CD1c-positive myeloid dendritic cell (primary cell): ENCODE data around the gene SGCD.

ENCODE experiments used
- DNase-seq: peaks from one replicate; pipeline ENCODE4 v3.0.0-alpha.2; 2016; ENCODE audit errors: extremely low spot score

SGCD gene

GRCh38 chr5:156361436-156362109 lies 34.6 kb downstream of the SGCD start:
- DNase-seq: no peak

- DNase-seq: no peak
These were observed 36.9 kb downstream of the SGCD start for GRCh38 chr5:156363861-156364260.

- no peak for DNase-seq
These were observed 39.6 kb downstream of the SGCD start for GRCh38 chr5:156366521-156366920.

GRCh38 chr5:156367597-156367996 lies 40.6 kb downstream of the SGCD start:
- DNase-seq: no peak

- no peak for DNase-seq
These were observed 49.0 kb downstream of the SGCD start for GRCh38 chr5:156375895-156376495.

- DNase-seq: no peak
These were observed 49.8 kb downstream of the SGCD start for GRCh38 chr5:156376751-156377150.

- DNase-seq: no peak
These were observed 51.2 kb downstream of the SGCD start for GRCh38 chr5:156378159-156378558.

GRCh38 chr5:156379206-156379605 lies 52.2 kb downstream of the SGCD start:
- DNase-seq: no peak

GRCh38 chr5:156380848-156381247 lies 53.9 kb downstream of the SGCD start:
- no peak for DNase-seq

- DNase-seq: no peak
These were observed 56.7 kb downstream of the SGCD start for GRCh38 chr5:156383510-156384265.

- DNase-seq: no peak
These were observed 58.5 kb downstream of the SGCD start for GRCh38 chr5:156385416-156385815.

- DNase-seq: no peak
These were observed 60.0 kb downstream of the SGCD start for GRCh38 chr5:156386976-156387375.

- no peak for DNase-seq
These were observed 60.4 kb downstream of the SGCD start for GRCh38 chr5:156387391-156387790.

- no peak for DNase-seq
These were observed 61.3 kb downstream of the SGCD start for GRCh38 chr5:156388233-156388632.

- no peak for DNase-seq
These were observed 64.2 kb downstream of the SGCD start for GRCh38 chr5:156391139-156391538.

- DNase-seq: no peak
These were observed 67.0 kb downstream of the SGCD start for GRCh38 chr5:156393980-156394379.

GRCh38 chr5:156394642-156395305 lies 67.8 kb downstream of the SGCD start:
- DNase-seq: no peak

GRCh38 chr5:156395306-156395675 lies 68.3 kb downstream of the SGCD start:
- no peak for DNase-seq

GRCh38 chr5:156396063-156396829 lies 69.3 kb downstream of the SGCD start:
- DNase-seq: no peak

GRCh38 chr5:156396830-156397081 lies 69.8 kb downstream of the SGCD start:
- DNase-seq: no peak

- no peak for DNase-seq
These were observed 72.4 kb downstream of the SGCD start for GRCh38 chr5:156399323-156399722.
